GM12864 (cell line): Measurements from ENCODE around the gene TRMT10A.
"Not testable (repeated sequence)": the region's sequence is repeated elsewhere in the genome, so short reads cannot be mapped to it uniquely, and the experiment has no call there.

ENCODE experiments used
- DNase-seq: peaks from one replicate; pipeline ENCODE4 v3.0.0-alpha.2; 2011; ENCODE audit warnings: low read depth
- H3K4me3 ChIP-seq: 2 replicates; pipeline ENCODE4 v1.5.1; 2011; ENCODE audit warnings: mild to moderate bottlenecking, low read depth, low read length, control low read depth
- CTCF ChIP-seq: IDR thresholded peaks from 2 replicates; pipeline ENCODE4 v1.5.1; 2011; ENCODE audit warnings: low read depth, mild to moderate bottlenecking, moderate library complexity, low read length, control low read depth, inconsistent platforms; ENCODE audit errors: missing control alignments

TRMT10A gene

GRCh38 chr4:99564921-99565320 is 1.1 kb upstream of the TRMT10A start:
- DNase-seq: no peak
- H3K4me3 ChIP-seq: no peak overlapping the region
- no peak for TF ChIP-seq CTCF

- DNase-seq: no peak
- no peak overlapping the region for H3K4me3 ChIP-seq
- no peak for TF ChIP-seq CTCF
Observed at GRCh38 chr4:99552872-99553271, 11.0 kb downstream of the TRMT10A start.

GRCh38 chr4:99540277-99540939 is 23.4 kb downstream of the TRMT10A start:
- TF ChIP-seq CTCF: no peak
- no peak for DNase-seq
- no peak overlapping the region for H3K4me3 ChIP-seq

GRCh38 chr4:99537674-99538073 is 26.2 kb downstream of the TRMT10A start:
- DNase-seq: no peak
- no peak overlapping the region for H3K4me3 ChIP-seq
- TF ChIP-seq CTCF: no peak

DNA sequence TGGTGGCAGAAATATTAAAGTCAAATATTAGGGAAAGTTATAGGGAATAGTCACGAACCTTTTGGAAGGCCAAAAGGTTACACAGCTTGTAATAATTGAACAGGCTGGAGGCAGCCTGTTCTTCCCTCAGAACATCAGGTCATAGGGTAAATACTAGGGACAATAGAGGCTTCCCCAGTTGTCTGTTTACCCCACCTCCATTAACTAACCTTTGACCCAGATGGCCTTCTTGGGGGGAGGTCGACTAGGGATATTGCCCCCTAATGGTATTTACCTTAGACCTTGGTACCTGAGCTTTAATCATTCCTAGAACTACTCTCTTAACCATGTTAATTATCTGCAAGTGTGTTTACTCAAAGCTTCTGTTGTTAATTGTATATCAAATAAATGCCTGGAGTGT is 27.0 kb downstream of the TRMT10A start:
- no peak for TF ChIP-seq CTCF
- DNase-seq: no peak
- H3K4me3 ChIP-seq: no peak overlapping the region

DNA sequence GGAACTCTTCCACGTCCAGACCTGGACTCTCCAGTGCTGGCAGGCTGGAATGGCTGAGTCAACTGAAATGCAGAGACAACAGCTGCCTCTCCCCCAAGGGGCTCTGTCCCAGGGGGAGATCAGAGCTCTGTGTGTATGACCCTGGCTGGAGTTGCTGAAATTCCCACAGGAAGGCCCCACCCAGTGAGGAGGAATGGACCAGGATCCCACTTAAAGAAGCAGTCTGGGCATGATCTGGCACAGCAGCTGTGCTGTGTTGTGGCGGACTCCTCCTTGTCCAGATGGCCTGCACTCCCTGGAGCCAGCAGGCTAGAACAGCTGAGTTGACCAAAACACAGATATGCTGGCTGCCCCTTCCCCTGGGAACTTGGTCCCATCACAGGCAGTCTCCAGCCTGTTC is 27.6 kb downstream of the TRMT10A start:
- no peak for DNase-seq
- H3K4me3 ChIP-seq: no peak overlapping the region
- no peak for TF ChIP-seq CTCF

DNA sequence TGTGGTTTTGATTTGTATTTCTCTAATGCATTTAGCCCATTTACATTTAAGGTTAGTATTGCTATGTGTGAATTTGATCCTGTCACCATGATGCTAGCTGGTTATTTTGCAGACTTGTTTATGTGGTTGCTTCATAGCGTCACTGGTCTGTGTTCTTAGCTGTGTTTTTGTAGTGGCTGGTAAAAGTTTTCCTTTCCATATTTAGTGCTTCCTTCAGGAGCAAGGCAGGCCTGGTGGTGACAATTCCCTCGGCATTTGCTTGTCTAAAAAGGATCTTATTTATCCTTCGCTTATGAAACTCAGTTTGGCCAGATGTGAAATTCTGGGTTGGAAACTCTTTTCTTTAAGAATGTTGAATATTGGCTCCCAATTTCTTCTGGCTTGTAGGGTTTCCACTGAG is 29.1 kb downstream of the TRMT10A start:
- DNase-seq, H3K4me3 ChIP-seq: not testable (repeated sequence)
